HG03460 (cell line): ENCODE results near the gene TPST2.

Source experiments
- ATAC-seq: cut with Tn5 transposase; IDR thresholded peaks from one replicate; pipeline ENCODE4 v1.9.1; 2021; ENCODE audit not compliant: unreplicated experiment

TPST2 gene

GRCh38 chr22:26581026-26581425 lies 8.9 kb downstream of the TPST2 start:
- no peak for ATAC-seq

- ATAC-seq = no peak
Observed at GRCh38 chr22:26580240-26580962, 9.5 kb downstream of the TPST2 start.

GRCh38 chr22:26579331-26579886 lies 10.5 kb downstream of the TPST2 start:
- ATAC-seq = peak; percentile 80

- no peak for ATAC-seq
Observed at GRCh38 chr22:26577081-26577480, 12.9 kb downstream of the TPST2 start.

- no peak for ATAC-seq
Observed at GRCh38 chr22:26576026-26576680, 13.8 kb downstream of the TPST2 start.

- no peak for ATAC-seq
Observed at GRCh38 chr22:26574001-26574723, 15.8 kb downstream of the TPST2 start.

- ATAC-seq = no peak
Observed at GRCh38 chr22:26573026-26573662, 16.8 kb downstream of the TPST2 start.

GRCh38 chr22:26570864-26571525 lies 18.9 kb downstream of the TPST2 start:
- ATAC-seq = no peak

- no peak for ATAC-seq
Observed at GRCh38 chr22:26570115-26570514, 19.8 kb downstream of the TPST2 start.

- no peak for ATAC-seq
Observed at GRCh38 chr22:26568207-26568706, 21.7 kb downstream of the TPST2 start.

GRCh38 chr22:26567610-26568009 lies 22.3 kb downstream of the TPST2 start:
- ATAC-seq = no peak

- no peak for ATAC-seq
Observed at GRCh38 chr22:26566994-26567393, 22.9 kb downstream of the TPST2 start.

- ATAC-seq = no peak
Observed at GRCh38 chr22:26565889-26566288, 24.0 kb downstream of the TPST2 start.

- ATAC-seq = no peak
Observed at GRCh38 chr22:26565181-26565580, 24.8 kb downstream of the TPST2 start.

GRCh38 chr22:26564672-26565071 lies 25.3 kb downstream of the TPST2 start:
- ATAC-seq = no peak

GRCh38 chr22:26564181-26564580 lies 25.8 kb downstream of the TPST2 start:
- no peak for ATAC-seq

GRCh38 chr22:26563022-26563421 lies 26.9 kb downstream of the TPST2 start:
- ATAC-seq = no peak

GRCh38 chr22:26561756-26562417 lies 28.0 kb downstream of the TPST2 start:
- ATAC-seq = no peak

GRCh38 chr22:26559961-26560575 lies 29.9 kb downstream of the TPST2 start:
- ATAC-seq = no peak
